Peyer's patch (tissue), 4 donors: ENCODE results near the gene NDUFA13.

ENCODE experiments used
- POLR2A ChIP-seq, 2 donors: fragments of 450-650 bp; IDR thresholded peaks; one replicate each; pipeline ENCODE4 v1.5.1; 2017; ENCODE audit warnings: antibody characterized with exemption in 2 of 2, mild to moderate bottlenecking in 2 of 2, moderate library complexity in 2 of 2
- TF ChIP-seq, protein P1 (sequence below), 6 experiments: fragments of 450-650 bp in 4 of 6; fragments of 200-600 bp in 2 of 6; sonication (generic) in 1 of 6; IDR thresholded peaks; one replicate each; pipeline ENCODE4 v1.5.1; 2017 to 2019; ENCODE audit warnings: antibody characterized with exemption in 6 of 6, mild to moderate bottlenecking in 3 of 6, moderate library complexity in 1 of 6

DNA sequence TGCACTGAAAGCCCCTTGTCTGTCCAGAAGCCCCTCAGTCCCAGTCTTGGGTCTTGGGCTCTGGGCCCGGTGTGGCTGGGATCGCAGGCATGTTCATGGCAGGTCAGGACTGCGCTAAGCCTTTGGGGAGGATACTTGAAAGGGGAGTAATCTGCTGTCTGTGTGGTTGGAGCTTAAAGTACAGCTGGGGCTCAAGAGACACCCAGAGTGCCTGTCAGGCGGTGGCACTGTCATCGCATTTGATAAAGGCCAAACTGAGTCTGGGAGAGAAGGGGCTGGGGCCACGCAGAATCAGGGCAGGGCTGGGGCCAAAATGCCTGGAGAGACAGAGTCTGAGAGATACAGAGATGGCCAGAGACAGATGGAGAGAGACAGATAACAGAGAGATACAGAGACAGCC lies 17.8 kb downstream of the NDUFA13 start:
- TF ChIP-seq, protein P1, sequence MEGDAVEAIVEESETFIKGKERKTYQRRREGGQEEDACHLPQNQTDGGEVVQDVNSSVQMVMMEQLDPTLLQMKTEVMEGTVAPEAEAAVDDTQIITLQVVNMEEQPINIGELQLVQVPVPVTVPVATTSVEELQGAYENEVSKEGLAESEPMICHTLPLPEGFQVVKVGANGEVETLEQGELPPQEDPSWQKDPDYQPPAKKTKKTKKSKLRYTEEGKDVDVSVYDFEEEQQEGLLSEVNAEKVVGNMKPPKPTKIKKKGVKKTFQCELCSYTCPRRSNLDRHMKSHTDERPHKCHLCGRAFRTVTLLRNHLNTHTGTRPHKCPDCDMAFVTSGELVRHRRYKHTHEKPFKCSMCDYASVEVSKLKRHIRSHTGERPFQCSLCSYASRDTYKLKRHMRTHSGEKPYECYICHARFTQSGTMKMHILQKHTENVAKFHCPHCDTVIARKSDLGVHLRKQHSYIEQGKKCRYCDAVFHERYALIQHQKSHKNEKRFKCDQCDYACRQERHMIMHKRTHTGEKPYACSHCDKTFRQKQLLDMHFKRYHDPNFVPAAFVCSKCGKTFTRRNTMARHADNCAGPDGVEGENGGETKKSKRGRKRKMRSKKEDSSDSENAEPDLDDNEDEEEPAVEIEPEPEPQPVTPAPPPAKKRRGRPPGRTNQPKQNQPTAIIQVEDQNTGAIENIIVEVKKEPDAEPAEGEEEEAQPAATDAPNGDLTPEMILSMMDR (IDR thresholded peaks at IDR 0.05): no peak
- TF ChIP-seq POLR2A (IDR thresholded peaks at IDR 0.05): no peak
